GM19193 (cell line): ENCODE data around the gene SPTLC1.

Source experiments
- POLR2A ChIP-seq: IDR thresholded peaks from 4 replicates; pipeline ENCODE4 v1.6.1; 2011; ENCODE audit not compliant: insufficient read depth, insufficient read length; ENCODE audit errors: extremely low read depth

The SPTLC1 gene

DNA sequence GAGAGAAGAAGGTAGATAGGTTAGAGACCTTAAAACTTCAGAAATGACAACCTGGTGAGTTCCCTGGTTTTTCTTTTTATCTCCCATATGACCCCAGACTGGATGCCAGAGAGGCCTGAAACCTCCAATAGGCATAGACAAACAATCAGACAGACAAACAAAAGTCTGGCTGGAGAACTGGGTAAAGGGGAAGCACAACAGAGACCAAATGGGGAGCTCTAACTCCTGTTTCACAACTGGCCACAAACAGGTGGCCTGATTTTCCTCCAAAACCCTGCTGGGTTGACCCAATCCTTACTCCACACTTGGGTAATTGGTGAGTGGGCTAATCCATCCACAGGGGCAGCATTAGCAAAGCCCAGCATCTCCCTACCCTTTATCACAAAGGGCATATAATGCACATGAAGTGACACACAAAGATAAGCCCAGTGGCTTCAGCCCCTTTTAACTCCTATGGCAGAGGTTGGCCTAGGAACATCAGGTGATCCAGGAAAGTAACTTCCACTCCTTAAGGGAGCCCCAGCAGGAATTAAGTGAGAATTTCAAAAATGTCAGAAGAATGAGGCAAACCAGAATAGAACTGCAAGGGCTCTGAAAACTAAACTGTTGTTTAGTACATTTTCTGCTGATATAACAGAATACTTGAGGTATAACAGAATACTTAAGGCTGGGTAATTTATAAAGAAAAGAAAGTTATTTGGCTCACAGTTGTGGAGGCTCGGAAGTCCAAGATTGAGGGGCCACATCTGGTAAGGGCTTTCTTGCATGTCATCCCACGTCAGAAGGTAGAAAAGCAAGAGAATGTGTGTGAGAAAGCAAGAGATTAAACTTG, 104.3 kb downstream of the SPTLC1 start:
- no peak for TF ChIP-seq POLR2A

GRCh38 chr9:92008041-92008440, 107.2 kb downstream of the SPTLC1 start:
- no peak for TF ChIP-seq POLR2A

DNA sequence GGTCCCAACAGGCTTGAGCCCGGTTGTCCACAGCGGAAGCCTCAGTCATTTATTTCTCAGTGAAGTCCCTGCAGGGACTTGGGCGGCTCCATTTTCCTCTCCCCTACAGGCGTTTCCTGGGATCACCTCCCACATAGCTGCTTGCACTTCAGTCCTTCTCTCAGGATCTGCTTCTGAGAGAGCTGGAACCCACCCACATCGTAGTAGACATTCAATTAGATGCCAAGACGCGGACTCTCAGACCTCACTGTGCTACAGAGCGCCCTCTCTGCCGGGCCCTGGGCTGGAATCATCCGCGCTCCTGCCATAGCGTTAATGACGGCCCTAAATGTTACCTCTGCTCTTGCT, 111.2 kb downstream of the SPTLC1 start:
- TF ChIP-seq POLR2A, result no peak

- no peak for TF ChIP-seq POLR2A
Observed at GRCh38 chr9:92003308-92004044, 111.7 kb downstream of the SPTLC1 start.

DNA sequence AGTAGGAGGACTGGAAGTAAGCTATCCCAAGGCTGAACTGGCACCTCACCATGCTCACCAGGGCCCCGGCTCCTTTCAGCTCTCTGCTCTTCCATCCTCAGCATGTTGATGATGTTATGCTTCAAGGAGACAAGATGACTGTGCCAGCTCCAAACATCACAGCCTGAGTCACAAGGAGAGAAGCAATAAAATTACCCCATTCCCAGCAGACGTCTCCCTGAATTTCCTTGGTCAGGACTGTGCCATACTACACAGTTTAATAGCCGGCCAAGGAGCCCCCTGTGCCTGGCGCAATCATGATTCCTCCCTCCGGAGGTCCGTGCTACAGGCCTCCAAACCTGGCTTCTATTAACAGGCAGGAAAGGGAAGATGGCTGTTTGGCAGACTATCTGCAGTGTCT, 114.0 kb downstream of the SPTLC1 start:
- no peak for TF ChIP-seq POLR2A

DNA sequence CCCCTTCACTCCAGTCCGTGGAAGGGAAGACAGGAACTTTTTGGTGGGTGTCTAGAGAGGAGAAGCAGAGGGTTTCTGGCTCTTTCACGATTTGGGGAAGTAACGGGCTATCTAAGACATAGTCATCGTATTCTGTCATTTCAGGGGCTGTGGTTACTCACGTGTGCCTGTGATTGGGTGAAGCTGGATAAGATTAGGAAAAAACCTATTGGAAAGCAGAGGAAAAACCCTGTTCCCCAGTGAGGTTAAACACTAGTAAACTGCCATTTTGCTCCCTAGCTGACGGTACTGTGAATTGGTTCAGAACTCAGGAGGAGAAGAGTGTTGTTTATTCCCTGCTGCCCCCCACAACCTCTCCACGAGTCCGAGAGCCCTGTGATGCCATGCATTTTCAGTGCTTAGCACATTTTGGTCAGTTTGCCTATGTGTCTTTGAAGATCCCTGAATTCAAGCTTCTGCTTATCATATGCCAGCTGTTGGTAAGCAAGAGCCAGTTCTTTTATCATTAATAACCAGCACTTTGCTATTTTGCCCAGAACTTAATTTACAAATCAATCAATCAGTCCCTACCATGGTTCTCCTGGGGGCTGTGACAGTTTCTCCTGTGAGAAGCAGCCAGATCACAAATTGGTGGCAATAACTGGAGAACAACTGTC, 120.1 kb downstream of the SPTLC1 start:
- TF ChIP-seq POLR2A, result no peak

GRCh38 chr9:91994422-91994821, 120.8 kb downstream of the SPTLC1 start:
- no peak for TF ChIP-seq POLR2A

- TF ChIP-seq POLR2A, result no peak
Observed at GRCh38 chr9:91992461-91993041, 122.7 kb downstream of the SPTLC1 start.

- TF ChIP-seq POLR2A, result no peak
Observed at GRCh38 chr9:91991721-91992341, 123.4 kb downstream of the SPTLC1 start.

DNA sequence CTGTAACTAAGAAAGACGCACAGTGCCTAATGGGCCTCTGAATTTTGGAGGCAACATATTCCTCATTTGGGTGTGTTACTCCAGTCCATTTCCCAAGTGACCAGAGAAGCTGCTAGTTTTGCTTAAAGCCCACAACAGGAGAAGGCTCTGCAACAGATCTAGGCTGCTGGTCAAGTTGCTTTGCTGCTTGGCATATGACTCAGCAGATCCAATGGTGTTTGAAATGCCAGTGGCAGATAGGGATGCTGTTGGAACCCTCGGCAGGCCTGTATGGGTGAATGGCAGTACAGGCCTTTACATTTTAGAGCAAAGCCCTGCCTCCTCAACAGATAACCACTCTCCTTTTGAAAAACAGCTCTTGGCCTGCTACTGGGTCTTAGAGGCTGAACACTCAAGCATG, 129.0 kb downstream of the SPTLC1 start:
- no peak for TF ChIP-seq POLR2A

- no peak for TF ChIP-seq POLR2A
Observed at GRCh38 chr9:91985692-91986091, 129.5 kb downstream of the SPTLC1 start.
